ENCODE measurements around the gene ZRANB1.
A peak's percentile ranks its signal among the peaks of the same experiment; 100 is the strongest.

Gene ZRANB1

GRCh38 chr10:124997306-124997705 lies 55.4 kb downstream of the ZRANB1 start:
- no peak for DNase-seq (ENCODE audit: low read depth)
- TF ChIP-seq CTCF (conservative IDR thresholded peaks at IDR 0.05; ENCODE audit: low read depth, low read length): no peak

GRCh38 chr10:124997771-124998623 lies 56.1 kb downstream of the ZRANB1 start:
- TF ChIP-seq CTCF (conservative IDR thresholded peaks at IDR 0.05; ENCODE audit: low read depth, low read length): no peak
- no peak overlapping the region for H3K4me3 ChIP-seq (ENCODE audit: low read length)
- DNase-seq (ENCODE audit: low read depth): no peak

More at GRCh38 chr10:124997306-124997705, 55.4 kb downstream of the ZRANB1 start:
- no peak overlapping the region for H3K4me3 ChIP-seq (ENCODE audit: low read length)

- H3K4me3 ChIP-seq (ENCODE audit: low read length): no peak overlapping the region
- no peak for TF ChIP-seq CTCF (conservative IDR thresholded peaks at IDR 0.05; ENCODE audit: low read depth, low read length)
- DNase-seq (ENCODE audit: low read depth): no peak
Observed at GRCh38 chr10:124998624-124999291, 56.8 kb downstream of the ZRANB1 start.

GRCh38 chr10:124999433-125000365 lies 57.8 kb downstream of the ZRANB1 start:
- TF ChIP-seq CTCF (conservative IDR thresholded peaks at IDR 0.05; ENCODE audit: low read depth, low read length): no peak
- H3K4me3 ChIP-seq (ENCODE audit: low read length): no peak overlapping the region
- DNase-seq (ENCODE audit: low read depth): peak; percentile 93

- TF ChIP-seq CTCF (conservative IDR thresholded peaks at IDR 0.05; ENCODE audit: low read depth, low read length): no peak
- H3K4me3 ChIP-seq (ENCODE audit: low read length): no peak overlapping the region
- peak; percentile 76 for DNase-seq (ENCODE audit: low read depth)
Observed at GRCh38 chr10:125000366-125001312, 58.7 kb downstream of the ZRANB1 start.
